ENCODE measurements around the gene TTLL3.
"Not testable (repeated sequence)": the region's sequence is repeated elsewhere in the genome, so short reads cannot be mapped to it uniquely, and the experiment has no call there.

TTLL3 gene

DNA sequence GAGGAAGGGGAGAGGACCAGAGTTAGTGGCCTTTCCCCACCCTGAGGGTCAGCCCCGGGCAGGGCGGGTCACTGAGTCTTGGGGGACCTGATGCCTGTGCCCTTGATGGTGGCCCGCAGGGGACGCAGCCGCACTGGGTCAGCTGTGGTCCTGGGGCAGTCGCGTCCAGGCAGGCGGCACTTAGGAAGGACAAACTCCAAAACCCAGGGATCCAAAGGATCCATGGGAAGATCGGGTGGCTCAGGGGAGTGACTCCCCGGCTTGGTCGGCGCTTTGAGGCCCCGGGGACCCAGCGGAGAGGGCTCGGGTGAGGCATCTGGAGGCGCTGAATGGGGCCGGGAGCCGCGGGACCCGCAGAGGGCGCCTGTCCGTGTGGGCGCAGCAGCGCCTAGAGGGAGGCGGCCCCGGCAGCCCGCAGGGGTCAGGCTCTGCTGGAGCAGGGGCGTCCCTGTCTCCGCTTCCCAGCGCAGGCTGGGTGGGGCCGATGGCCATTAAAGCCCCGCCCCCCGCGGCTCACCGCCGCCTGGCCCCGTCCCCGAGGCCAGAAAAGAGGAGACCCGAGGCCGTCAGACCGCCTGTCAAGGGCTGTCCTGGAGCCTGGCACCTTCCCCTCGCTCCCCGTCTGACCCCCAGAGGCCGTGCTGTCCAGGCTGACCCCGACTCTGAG, 52.5 kb downstream of the TTLL3 start:
- TF ChIP-seq, protein P1, sequence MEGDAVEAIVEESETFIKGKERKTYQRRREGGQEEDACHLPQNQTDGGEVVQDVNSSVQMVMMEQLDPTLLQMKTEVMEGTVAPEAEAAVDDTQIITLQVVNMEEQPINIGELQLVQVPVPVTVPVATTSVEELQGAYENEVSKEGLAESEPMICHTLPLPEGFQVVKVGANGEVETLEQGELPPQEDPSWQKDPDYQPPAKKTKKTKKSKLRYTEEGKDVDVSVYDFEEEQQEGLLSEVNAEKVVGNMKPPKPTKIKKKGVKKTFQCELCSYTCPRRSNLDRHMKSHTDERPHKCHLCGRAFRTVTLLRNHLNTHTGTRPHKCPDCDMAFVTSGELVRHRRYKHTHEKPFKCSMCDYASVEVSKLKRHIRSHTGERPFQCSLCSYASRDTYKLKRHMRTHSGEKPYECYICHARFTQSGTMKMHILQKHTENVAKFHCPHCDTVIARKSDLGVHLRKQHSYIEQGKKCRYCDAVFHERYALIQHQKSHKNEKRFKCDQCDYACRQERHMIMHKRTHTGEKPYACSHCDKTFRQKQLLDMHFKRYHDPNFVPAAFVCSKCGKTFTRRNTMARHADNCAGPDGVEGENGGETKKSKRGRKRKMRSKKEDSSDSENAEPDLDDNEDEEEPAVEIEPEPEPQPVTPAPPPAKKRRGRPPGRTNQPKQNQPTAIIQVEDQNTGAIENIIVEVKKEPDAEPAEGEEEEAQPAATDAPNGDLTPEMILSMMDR (IDR thresholded peaks at IDR 0.05; ENCODE audit: insufficient read depth, low read length, missing control alignments): peak; percentile 52
- no peak overlapping the region for H3K4me3 ChIP-seq (ENCODE audit: low read depth, low read length)
- ChIA-PET POLR2A (no interaction called here), CTCF (no interaction called here)
- DNase-seq (ENCODE audit: low read depth, low spot score): no peak

DNA sequence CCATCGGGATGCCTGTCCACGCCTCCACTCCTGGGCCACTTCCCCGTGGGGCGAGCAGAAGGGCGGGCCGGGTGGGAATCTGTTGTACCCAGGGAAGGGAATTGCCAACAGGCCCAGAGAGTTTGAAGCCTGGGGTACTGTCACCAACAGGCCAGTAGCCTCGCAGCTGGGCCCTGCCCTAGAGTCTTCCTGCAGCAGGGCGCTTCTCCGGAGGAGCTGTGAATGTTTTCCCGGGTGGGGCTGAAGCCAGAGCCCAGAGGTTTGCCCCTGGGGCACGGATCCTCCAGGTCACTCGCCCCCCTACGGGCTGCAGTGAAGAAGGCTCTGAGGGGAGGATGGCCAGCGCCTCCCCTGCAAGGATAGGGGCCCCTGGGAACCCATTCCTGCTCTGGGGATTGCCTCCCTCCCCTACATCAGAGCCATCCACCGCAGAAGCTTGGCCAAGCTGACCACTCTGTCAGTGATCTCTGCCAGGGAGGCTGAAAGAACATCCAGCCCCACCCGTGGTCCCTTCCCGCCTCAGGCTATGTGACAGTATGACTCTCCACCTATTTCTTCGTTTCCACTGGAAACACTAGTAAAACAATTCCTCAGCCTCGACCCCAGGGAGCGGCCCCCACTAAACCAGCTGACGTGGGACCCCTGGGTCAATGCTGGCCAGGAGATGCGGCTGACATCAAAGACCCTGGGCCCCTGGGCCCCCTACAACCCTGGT, 53.2 kb downstream of the TTLL3 start:
- DNase-seq (ENCODE audit: low read depth, low spot score): no peak
- POLR2A ChIA-PET: no interaction called here
- no peak overlapping the region for H3K4me3 ChIP-seq (ENCODE audit: low read depth, low read length)
- CTCF ChIA-PET: interaction anchor here (1.2 to 1.9 kb wide), 2 partner anchors 16 to 91 kb away, joined by 3 to 4 read pairs; no protein-coding TSS in a partner anchor
- TF ChIP-seq, protein P1 (IDR thresholded peaks at IDR 0.05; ENCODE audit: insufficient read depth, low read length, missing control alignments): no peak

- ChIA-PET CTCF (interaction anchor here (0.6 to 2.1 kb wide), 8 partner anchors 15 to 1330 kb away, joined by 3 to 7 read pairs (median 3); partner anchors contain the start of gene RPUSD3), POLR2A (no interaction called here)
- peak; percentile 44 for DNase-seq (ENCODE audit: low read depth, low spot score)
- TF ChIP-seq, protein P1 (IDR thresholded peaks at IDR 0.05; ENCODE audit: insufficient read depth, low read length, missing control alignments): no peak
- H3K4me3 ChIP-seq (ENCODE audit: low read depth, low read length): no peak overlapping the region
Observed at GRCh38 chr3:9864200-9864927, 54.3 kb downstream of the TTLL3 start.

GRCh38 chr3:9865125-9865637, 55.1 kb downstream of the TTLL3 start:
- H3K4me3 ChIP-seq (ENCODE audit: low read depth, low read length); POLR2A ChIA-PET; DNase-seq (ENCODE audit: low read depth, low spot score): not testable (repeated sequence)
- CTCF ChIA-PET: interaction anchor here (0.7 to 2.1 kb wide), 6 partner anchors 22 to 90 kb away, joined by 3 to 7 read pairs (median 4); partner anchors contain the start of gene RPUSD3

GRCh38 chr3:9866639-9867038, 56.6 kb downstream of the TTLL3 start:
- ChIA-PET CTCF (no interaction called here), POLR2A (interaction anchor here (1.1 kb wide), 1 partner anchor 381 kb away, joined by 3 read pairs; no protein-coding TSS in a partner anchor)
- TF ChIP-seq, protein P1 (IDR thresholded peaks at IDR 0.05; ENCODE audit: insufficient read depth, low read length, missing control alignments): no peak
- DNase-seq (ENCODE audit: low read depth, low spot score): no peak
- no peak overlapping the region for H3K4me3 ChIP-seq (ENCODE audit: low read depth, low read length)

- CTCF ChIA-PET: no interaction called here
- DNase-seq (ENCODE audit: low read depth, low spot score): no peak
- TF ChIP-seq, protein P1 (IDR thresholded peaks at IDR 0.05; ENCODE audit: insufficient read depth, low read length, missing control alignments): no peak
- POLR2A ChIA-PET: interaction anchor here (1.1 kb wide), 1 partner anchor 381 kb away, joined by 3 read pairs; no protein-coding TSS in a partner anchor
- H3K4me3 ChIP-seq (ENCODE audit: low read depth, low read length): no peak overlapping the region
Observed at GRCh38 chr3:9867106-9867505, 57.0 kb downstream of the TTLL3 start.

Measured in AG04449 (cell line).